Neural cell (in vitro differentiated cells): Measurements from ENCODE around the gene EPHA5. TPM values are rescaled to one million over a fixed set of nuclear protein-coding genes. Genes with fewer than 3 reads are reported as not detected.

ENCODE experiments used
- H2AFZ ChIP-seq: fragments of 200-600, 300-800 bp; sonication (generic), shearing (Covaris generic); 2 replicates; pipeline ENCODE4 v1.6.0; 2014; ENCODE audit warnings: low read depth, mild to moderate bottlenecking, antibody characterized with exemption, low read length, moderate library complexity
- H3F3A ChIP-seq: fragments of 200-600 bp; shearing (Covaris generic); 2 replicates; pipeline ENCODE4 v1.6.1; 2016; ENCODE audit warnings: mild to moderate bottlenecking, moderate library complexity, mixed read lengths, antibody characterized with exemption, low read length; ENCODE audit not compliant: insufficient read depth, poor library complexity, severe bottlenecking
- H3K27ac ChIP-seq: fragments of 200-600, 300-800 bp; sonication (generic), shearing (Covaris generic); 2 replicates; pipeline ENCODE4 v1.5.1; 2014; ENCODE audit warnings: mild to moderate bottlenecking, low read length, moderate library complexity
- H3K27me3 ChIP-seq: fragments of 300-800, 200-600 bp; sonication (generic), shearing (Covaris generic); 2 replicates; pipeline ENCODE4 v1.6.0; 2014; ENCODE audit warnings: mild to moderate bottlenecking, low read depth, low read length, moderate library complexity; ENCODE audit not compliant: insufficient read depth
- H3K36me3 ChIP-seq: fragments of 300-800, 200-600 bp; sonication (generic), shearing (Covaris generic); 2 replicates; pipeline ENCODE4 v1.5.1; 2014; ENCODE audit warnings: mild to moderate bottlenecking, antibody characterized with exemption, low read length, moderate library complexity; ENCODE audit not compliant: insufficient read depth
- H3K4me2 ChIP-seq: fragments of 300-800, 200-600 bp; sonication (generic), shearing (Covaris generic); 2 replicates; pipeline ENCODE4 v1.6.0; 2014; ENCODE audit warnings: mild to moderate bottlenecking, low read length
- H3K4me3 ChIP-seq: fragments of 300-800, 200-600 bp; sonication (generic), shearing (Covaris generic); 2 replicates; pipeline ENCODE4 v1.5.1; 2014; ENCODE audit warnings: mild to moderate bottlenecking, low read length, moderate library complexity
- H3K79me2 ChIP-seq: fragments of 200-600 bp; shearing (Covaris generic); replicated peaks from 2 replicates; pipeline ENCODE4 v1.6.0; 2014; ENCODE audit warnings: mild to moderate bottlenecking, low read length, moderate library complexity; ENCODE audit not compliant: insufficient read depth
- H3K9ac ChIP-seq: fragments of 300-800, 200-600 bp; sonication (generic), shearing (Covaris generic); 2 replicates; pipeline ENCODE4 v1.6.1; 2016; ENCODE audit warnings: mild to moderate bottlenecking, low read length, mixed read lengths
- H3K9me2 ChIP-seq: fragments of 200-600 bp; shearing (Covaris generic); 2 replicates; pipeline ENCODE4 v1.6.1; 2016; ENCODE audit warnings: mild to moderate bottlenecking, low read length, mixed read lengths; ENCODE audit not compliant: insufficient read depth
- H3K9me3 ChIP-seq: fragments of 200-600, 300-800 bp; sonication (generic), shearing (Covaris generic); 2 replicates; pipeline ENCODE4 v1.6.1; 2016; ENCODE audit warnings: mild to moderate bottlenecking, mixed run types, low read length, moderate library complexity, mixed read lengths
- H4K20me1 ChIP-seq: fragments of 200-600 bp; shearing (Covaris generic); 2 replicates; pipeline ENCODE4 v1.6.1; 2016; ENCODE audit warnings: mild to moderate bottlenecking, mixed run types; ENCODE audit not compliant: insufficient read depth
- EP300 ChIP-seq: fragments of 450-650 bp; conservative IDR thresholded peaks from 2 replicates; pipeline ENCODE4 v1.6.1; 2014; ENCODE audit warnings: antibody characterized with exemption, mild to moderate bottlenecking, moderate library complexity; ENCODE audit not compliant: poor library complexity, severe bottlenecking
- EZH2 ChIP-seq: fragments of 200-600, 300-800 bp; shearing (Covaris generic), sonication (generic); IDR thresholded peaks from 2 replicates; pipeline ENCODE4 v1.6.1; 2014; ENCODE audit warnings: antibody characterized with exemption, low read length, borderline replicate concordance, mild to moderate bottlenecking; ENCODE audit not compliant: insufficient read depth, poor library complexity, severe bottlenecking
- MXI1 ChIP-seq: fragments of 450-650 bp; conservative IDR thresholded peaks from 2 replicates; pipeline ENCODE4 v1.6.1; 2014; ENCODE audit warnings: antibody characterized with exemption, mild to moderate bottlenecking; ENCODE audit not compliant: poor library complexity, severe bottlenecking
- POLR2AphosphoS5 ChIP-seq: IDR thresholded peaks from 2 replicates; pipeline ENCODE4 v1.6.1; 2012
- RAD21 ChIP-seq: fragments of 450-650 bp; conservative IDR thresholded peaks from 2 replicates; pipeline ENCODE4 v1.6.1; 2014; ENCODE audit warnings: antibody characterized with exemption, mild to moderate bottlenecking, moderate library complexity
- SMC3 ChIP-seq: fragments of 450-650 bp; conservative IDR thresholded peaks from 2 replicates; pipeline ENCODE4 v1.6.1; 2014; ENCODE audit warnings: antibody characterized with exemption, mild to moderate bottlenecking, moderate library complexity; ENCODE audit not compliant: poor library complexity
- TAF1 ChIP-seq: IDR thresholded peaks from 2 replicates; pipeline ENCODE4 v1.6.1; 2012; ENCODE audit warnings: low read depth
- polyA plus RNA-seq: library from polyadenylated mRNA; depleted of rRNA; stranded (reverse); fragments of >200 nt; gene quantifications from 2 replicates; pipeline ENCODE4 v1.2.3, GENCODE V29; 2014
- TF ChIP-seq, protein P1 (sequence below): IDR thresholded peaks from 2 replicates; pipeline ENCODE4 v1.6.1; 2012; ENCODE audit warnings: borderline replicate concordance
- TF ChIP-seq, protein P2 (sequence below): fragments of 450-650 bp; IDR thresholded peaks from 2 replicates; pipeline ENCODE4 v1.5.1; 2014; ENCODE audit warnings: antibody characterized with exemption, mild to moderate bottlenecking, moderate library complexity; ENCODE audit not compliant: poor library complexity, severe bottlenecking

EPHA5 gene
- polyA plus RNA-seq, 1 donor from 2014 or later = 4.3 TPM

DNA sequence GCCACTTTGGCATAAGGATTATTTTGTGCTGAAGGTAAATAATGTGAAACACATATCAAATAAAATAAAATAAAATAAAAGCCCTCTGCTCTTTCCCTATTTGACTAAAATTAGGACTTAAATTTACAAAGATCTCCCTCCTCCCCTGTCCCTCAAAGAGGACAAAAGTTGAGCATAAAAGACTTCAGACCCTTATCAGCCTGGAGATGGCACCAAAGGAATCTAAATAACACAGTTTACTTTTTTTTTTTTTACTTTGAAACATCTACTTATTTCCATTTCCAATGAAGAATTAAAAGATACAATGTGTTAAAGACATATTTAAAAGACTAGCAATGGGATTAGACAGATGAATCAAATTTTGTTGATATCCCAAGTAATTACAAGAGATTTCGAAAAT is 89.7 kb downstream of the EPHA5 start:
- H3K9ac ChIP-seq = no peak overlapping the region
- no peaks in the 10 kb centered on the region for H3K27me3 ChIP-seq
- no peak overlapping the region for H3K27ac ChIP-seq
- no peaks in the 10 kb centered on the region for H3F3A ChIP-seq
- no peaks in the 10 kb centered on the region for H3K9me3 ChIP-seq
- no peaks in the 10 kb centered on the region for H3K36me3 ChIP-seq
- TF ChIP-seq MXI1 (no peak), EP300 (no peak), SMC3 (no peak), RAD21 (no peak), POLR2AphosphoS5 (no peak), EZH2 (no peak), TAF1 (no peak)
- TF ChIP-seq, protein P1, sequence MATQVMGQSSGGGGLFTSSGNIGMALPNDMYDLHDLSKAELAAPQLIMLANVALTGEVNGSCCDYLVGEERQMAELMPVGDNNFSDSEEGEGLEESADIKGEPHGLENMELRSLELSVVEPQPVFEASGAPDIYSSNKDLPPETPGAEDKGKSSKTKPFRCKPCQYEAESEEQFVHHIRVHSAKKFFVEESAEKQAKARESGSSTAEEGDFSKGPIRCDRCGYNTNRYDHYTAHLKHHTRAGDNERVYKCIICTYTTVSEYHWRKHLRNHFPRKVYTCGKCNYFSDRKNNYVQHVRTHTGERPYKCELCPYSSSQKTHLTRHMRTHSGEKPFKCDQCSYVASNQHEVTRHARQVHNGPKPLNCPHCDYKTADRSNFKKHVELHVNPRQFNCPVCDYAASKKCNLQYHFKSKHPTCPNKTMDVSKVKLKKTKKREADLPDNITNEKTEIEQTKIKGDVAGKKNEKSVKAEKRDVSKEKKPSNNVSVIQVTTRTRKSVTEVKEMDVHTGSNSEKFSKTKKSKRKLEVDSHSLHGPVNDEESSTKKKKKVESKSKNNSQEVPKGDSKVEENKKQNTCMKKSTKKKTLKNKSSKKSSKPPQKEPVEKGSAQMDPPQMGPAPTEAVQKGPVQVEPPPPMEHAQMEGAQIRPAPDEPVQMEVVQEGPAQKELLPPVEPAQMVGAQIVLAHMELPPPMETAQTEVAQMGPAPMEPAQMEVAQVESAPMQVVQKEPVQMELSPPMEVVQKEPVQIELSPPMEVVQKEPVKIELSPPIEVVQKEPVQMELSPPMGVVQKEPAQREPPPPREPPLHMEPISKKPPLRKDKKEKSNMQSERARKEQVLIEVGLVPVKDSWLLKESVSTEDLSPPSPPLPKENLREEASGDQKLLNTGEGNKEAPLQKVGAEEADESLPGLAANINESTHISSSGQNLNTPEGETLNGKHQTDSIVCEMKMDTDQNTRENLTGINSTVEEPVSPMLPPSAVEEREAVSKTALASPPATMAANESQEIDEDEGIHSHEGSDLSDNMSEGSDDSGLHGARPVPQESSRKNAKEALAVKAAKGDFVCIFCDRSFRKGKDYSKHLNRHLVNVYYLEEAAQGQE = no peak
- TF ChIP-seq, protein P2, sequence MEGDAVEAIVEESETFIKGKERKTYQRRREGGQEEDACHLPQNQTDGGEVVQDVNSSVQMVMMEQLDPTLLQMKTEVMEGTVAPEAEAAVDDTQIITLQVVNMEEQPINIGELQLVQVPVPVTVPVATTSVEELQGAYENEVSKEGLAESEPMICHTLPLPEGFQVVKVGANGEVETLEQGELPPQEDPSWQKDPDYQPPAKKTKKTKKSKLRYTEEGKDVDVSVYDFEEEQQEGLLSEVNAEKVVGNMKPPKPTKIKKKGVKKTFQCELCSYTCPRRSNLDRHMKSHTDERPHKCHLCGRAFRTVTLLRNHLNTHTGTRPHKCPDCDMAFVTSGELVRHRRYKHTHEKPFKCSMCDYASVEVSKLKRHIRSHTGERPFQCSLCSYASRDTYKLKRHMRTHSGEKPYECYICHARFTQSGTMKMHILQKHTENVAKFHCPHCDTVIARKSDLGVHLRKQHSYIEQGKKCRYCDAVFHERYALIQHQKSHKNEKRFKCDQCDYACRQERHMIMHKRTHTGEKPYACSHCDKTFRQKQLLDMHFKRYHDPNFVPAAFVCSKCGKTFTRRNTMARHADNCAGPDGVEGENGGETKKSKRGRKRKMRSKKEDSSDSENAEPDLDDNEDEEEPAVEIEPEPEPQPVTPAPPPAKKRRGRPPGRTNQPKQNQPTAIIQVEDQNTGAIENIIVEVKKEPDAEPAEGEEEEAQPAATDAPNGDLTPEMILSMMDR = no peak
- no peaks in the 10 kb centered on the region for H3K79me2 ChIP-seq
- no peak overlapping the region for H3K4me3 ChIP-seq
- no peak overlapping the region for H3K4me2 ChIP-seq
- no peak overlapping the region for H2AFZ ChIP-seq
- H3K9me2 ChIP-seq = no peaks in the 10 kb centered on the region
- no peaks in the 10 kb centered on the region for H4K20me1 ChIP-seq

DNA sequence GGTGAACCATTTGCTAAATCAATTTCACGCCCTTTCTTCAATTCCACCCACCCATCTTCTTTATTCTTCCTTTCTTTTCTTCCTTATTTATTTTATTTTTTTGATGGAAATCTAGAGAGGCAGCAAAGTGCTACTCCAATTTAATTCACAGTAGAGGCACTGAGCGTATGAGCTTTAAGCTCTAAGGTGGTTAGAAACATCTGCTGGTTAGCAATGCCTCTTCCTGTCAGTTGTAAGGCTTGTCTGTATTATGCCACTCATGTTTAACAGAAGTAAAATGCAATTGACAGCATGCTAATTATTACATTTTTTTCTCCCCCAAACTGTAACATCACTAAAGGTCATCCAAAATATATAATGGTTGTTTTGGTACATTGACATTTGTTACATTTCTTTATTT is 103.8 kb downstream of the EPHA5 start:
- Histone ChIP-seq H3K4me2 (no peak overlapping the region), H3K9ac (no peak overlapping the region), H3K9me3 (no peaks in the 10 kb centered on the region), H4K20me1 (no peaks in the 10 kb centered on the region), H3F3A (peaks cover 4% of the 10 kb centered on the region), H3K4me3 (no peak overlapping the region), H3K36me3 (no peaks in the 10 kb centered on the region), H3K79me2 (no peaks in the 10 kb centered on the region), H3K27me3 (no peaks in the 10 kb centered on the region), H2AFZ (no peak overlapping the region), H3K27ac (no peak overlapping the region), H3K9me2 (no peaks in the 10 kb centered on the region)
- TF ChIP-seq POLR2AphosphoS5 (no peak), RAD21 (no peak), EP300 (peak; percentile 40)

DNA sequence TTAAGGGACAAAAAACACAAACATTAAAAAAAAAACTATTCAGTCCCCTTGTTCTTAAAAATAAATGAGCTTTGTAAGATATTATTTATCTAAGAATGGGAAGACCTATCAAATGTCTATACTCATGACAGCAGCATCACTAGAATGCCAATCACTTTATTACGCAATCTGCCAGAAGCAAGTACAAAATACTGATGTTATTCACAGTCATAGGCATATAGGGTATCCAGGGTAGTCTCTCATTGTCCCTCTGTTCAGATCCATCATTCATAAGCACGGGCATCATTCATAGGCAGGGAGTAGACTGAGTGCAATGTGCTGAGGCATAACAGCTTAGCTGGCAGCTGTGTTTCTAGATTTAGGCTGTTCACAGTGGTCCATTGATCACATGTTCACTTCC is 109.1 kb downstream of the EPHA5 start:
- Histone ChIP-seq H3K79me2 (no peaks in the 10 kb centered on the region), H3K27me3 (no peaks in the 10 kb centered on the region), H3K27ac (no peak overlapping the region), H3K9me3 (no peaks in the 10 kb centered on the region), H3F3A (peaks cover 4% of the 10 kb centered on the region), H4K20me1 (no peaks in the 10 kb centered on the region), H2AFZ (no peak overlapping the region), H3K9ac (no peak overlapping the region), H3K36me3 (no peaks in the 10 kb centered on the region), H3K4me2 (no peak overlapping the region), H3K9me2 (no peaks in the 10 kb centered on the region), H3K4me3 (no peak overlapping the region)
- TF ChIP-seq EP300 (peak; percentile 84), MXI1 (no peak)
